GM12892 (cell line): ENCODE measurements around the gene OTOG.

Experiments
- POLR2A ChIP-seq: IDR thresholded peaks from 2 replicates; pipeline ENCODE4 v1.6.1; 2011; ENCODE audit warnings: low read depth, low read length, control low read depth
- TAF1 ChIP-seq: IDR thresholded peaks from 2 replicates; pipeline ENCODE4 v1.6.1; 2011; ENCODE audit warnings: low read depth, mild to moderate bottlenecking, control low read depth, low read length, borderline replicate concordance

DNA sequence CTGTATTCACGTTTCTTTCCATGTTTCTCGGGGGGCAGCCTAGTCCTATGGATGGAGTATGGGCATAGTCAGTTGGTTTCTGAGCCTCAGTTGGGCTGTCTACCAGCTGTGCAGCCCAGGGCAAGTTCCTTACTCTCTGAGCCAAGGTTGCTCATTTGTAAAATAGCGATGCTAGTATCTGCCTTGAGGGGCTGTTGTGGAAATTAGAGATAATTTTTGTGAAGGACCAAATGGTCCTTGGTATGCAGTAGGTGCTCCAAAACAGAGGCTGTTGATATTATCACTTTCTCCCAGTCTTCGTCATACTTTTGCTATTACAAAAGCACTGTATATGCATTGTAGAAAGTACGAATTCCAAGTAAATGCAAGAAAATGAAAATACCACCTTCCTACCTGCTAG lies 89.7 kb downstream of the OTOG start:
- TF ChIP-seq POLR2A (no peak), TAF1 (no peak)
